Measurements from ENCODE around the gene PMVK.
"Not testable (repeated sequence)": the region's sequence is repeated elsewhere in the genome, so short reads cannot be mapped to it uniquely, and the experiment has no call there.

PMVK gene

GRCh38 chr1:154936555-154937084 lies at the start of gene PMVK:
PMVK (minus strand) TSS chr1:154936719; CDS start chr1:154936685, 34 bp downstream.
- peak; percentile 82 to 91 (median 88) for DNase-seq

GRCh38 chr1:154983776-154984466 lies 47.4 kb upstream of the PMVK start:
- DNase-seq: no peak

DNA sequence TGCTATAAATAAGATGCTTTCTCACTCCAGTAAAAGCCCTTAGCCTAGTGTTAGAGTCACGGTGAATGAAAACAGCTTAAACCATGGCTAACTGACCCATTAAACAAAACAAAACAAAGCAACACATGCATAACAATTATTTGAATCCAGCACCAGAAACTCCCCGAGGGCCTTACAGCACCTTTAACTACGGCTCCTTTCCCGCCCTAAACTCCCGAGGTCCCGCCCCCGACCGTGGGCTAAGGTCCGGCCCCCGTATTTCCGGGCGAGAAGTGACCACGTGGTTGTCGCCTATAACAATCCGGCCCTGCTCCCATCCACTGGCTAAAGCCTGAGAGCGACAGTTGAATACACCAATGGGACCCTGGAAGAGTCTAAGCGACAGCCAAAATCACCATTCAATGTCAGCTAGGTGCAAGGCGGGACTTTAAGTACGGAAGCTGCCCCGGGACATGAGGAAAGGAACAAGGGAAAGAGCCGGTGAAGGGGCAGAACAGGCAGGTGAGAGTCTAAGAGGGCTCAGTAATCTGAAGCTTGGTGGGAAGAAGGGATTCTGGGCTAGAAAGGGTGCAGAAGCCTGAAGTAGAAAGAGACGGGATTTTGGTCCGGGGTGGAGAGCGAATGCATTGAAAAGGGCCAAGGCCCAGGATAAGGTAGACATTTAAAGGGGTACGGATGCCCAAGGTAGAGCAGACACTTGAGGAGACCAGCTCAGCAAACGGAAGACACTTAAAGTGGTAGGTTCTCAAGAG lies 46.6 kb upstream of the PMVK start, which contains the start of gene FLAD1:
TSS of gene FLAD1 (plus strand) at position 448 of the 752 bp plus-strand sequence. CDS start 351 bp downstream, outside the sequence.
- DNase-seq: peak; percentile 83 to 89 (median 85)

DNA sequence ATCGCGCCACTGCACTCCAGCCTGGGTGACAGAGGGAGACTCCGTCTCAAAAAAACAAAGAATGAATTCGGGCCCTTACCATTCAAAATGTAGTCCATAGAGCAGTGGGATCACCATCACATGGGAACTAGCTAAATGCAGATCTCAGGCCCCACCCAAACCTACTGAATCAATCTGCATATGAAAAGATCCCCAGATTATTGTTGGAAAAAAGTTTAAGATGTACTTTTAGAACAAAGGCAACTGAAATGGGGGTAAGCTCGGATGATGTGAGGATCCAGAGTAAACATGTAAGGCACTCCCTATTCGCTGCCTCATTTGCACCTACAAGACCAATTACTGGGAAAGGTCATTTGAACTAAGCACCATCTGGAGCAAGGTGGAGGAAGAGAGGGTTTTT lies 45.8 kb upstream of the PMVK start:
- DNase-seq: no peak

- no peak for DNase-seq
These were observed 41.8 kb upstream of the PMVK start for GRCh38 chr1:154978360-154978759.

GRCh38 chr1:154977762-154978161 lies 41.2 kb upstream of the PMVK start:
- DNase-seq: not testable (repeated sequence)

DNA sequence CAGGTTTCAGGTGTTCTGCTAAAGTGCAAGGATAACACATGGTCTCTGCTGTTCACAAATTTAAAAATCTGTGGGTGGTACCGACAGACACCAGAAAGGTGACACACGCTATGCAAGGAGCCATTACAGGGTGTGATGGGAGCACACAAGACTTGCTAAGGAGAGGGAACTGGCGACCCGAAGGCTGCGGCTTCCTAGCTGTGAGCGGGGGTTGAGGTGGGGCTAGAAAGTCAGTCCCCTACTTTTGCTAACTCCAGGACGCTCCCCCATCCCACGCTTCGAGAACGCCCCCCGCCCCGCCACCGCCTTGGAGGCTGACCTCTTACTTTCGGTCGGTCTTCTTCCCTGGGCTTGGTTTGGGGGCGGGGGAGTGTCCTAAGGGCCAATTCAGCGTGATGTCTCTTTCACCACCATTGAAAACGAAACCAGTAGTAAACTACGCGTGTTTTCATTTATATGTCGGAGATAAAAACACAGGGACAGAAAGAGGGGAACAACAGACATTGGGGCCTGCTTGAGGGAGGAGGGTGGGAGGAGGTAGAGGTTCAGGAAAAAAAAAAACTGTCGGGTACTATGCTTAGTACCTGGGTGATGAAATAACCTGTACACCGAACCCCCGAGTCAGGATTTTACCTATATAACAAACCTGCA lies 39.0 kb upstream of the PMVK start:
- DNase-seq: peak in 3 of 4 experiments; percentile 16 to 47 (median 20)

DNA sequence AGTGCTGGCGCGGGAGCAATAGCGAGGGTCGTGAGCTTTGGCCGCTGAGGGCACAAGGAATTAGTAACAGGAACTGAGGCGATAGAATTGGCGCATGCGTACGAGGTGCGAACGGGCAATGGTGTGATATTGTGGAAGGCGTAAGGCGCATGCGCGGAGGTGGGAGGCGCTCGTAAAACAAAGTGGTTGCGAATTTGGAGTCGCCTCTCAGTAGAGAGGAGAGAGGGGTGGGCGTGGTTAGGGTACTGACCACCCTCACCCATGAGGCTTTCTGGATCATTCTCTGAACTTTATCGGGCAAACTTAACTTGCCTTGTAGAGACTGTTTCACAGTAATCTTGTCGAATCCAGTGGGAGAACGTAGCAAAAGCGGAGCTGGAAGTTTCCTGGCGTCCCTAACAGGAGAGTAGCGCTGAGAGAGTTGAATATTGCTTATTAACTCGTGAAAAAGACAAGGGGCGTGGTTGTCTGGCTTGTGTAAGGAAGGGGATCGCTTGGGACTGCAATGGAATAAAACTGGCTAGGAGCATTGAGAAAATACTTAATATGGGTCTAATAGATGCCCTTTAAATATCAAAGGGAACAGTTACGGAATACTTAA lies 38.4 kb upstream of the PMVK start:
- DNase-seq: peak; percentile 73 to 90 (median 86)

- peak; percentile 74 to 88 (median 84) for DNase-seq
These were observed 37.7 kb upstream of the PMVK start, which contains the start of gene CKS1B for GRCh38 chr1:154974102-154974807. CKS1B (plus strand) TSS chr1:154974681; CDS start chr1:154974746, 65 bp downstream.

DNA sequence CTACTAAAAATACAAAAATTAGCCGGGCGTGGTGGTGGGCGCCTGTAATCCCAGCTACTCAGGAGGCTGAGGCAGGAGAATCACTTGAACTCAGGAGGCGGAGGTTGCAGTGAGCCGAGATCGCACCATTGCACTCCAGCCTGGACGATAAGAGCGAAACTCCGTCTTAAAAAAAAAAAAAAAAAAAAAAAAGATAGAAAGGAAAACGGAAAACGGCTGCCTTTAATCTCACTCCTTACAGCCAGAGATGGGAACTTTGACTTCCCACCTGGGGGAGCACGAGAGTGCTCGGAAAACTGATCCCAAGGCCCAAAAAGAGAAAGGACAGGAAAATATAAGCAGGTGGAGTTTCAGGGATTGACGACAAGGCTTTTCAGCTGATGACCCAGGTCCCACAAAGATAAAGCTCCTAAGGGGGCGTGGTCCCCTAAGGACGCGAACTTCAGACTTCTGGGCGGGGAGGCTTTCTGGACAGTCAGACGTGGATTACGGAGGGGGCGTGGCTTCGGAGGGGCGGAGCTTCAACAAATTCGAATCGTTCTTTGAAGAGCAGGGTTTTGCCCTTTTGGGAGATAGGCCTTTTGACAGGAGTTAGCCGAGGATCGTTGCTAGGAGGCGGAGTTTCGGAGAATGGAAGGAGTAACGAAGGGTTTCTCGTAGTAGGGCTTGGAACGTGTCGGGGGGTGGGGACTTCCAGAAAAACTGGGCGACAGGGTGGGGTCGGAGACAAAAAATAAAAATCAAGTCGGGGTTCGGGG lies 37.0 kb upstream of the PMVK start:
- DNase-seq: peak; percentile 69 to 87 (median 75)

- no peak for DNase-seq
These were observed 36.2 kb upstream of the PMVK start for GRCh38 chr1:154972517-154973343.

GRCh38 chr1:154972213-154972516 lies 35.6 kb upstream of the PMVK start:
- no peak for DNase-seq

DNA sequence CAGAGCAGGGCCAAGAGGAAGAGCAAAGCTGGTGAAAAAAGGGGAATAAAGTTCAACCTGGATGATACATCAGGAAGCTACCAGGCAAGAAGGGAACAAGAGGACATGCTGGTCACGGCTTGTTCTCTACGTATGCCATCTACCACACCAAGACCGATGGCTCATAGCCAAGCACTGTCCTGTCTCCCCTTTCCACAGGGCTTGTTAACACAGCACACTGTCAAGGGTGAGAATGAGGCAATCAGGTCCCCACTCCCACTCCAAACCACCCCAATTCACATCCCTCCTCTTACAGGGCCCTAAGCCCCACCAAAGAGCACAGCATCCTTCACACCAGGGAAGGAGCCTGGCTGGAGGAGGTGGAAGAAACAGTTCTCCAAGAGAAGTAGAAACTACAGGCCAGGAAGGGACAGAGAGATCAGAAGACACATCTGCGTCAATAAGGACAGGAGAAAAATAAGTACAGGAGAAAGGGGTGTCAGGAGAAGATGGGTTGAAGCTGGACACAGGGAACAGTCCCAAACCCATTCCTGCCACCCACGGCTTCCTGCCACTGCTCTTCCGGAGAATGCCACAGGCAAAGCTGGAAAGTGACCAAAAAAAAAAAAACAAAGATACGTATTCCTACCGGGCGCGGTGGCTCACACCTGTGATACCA lies 35.0 kb upstream of the PMVK start:
- no peak for DNase-seq

GRCh38 chr1:154970631-154971340 lies 34.3 kb upstream of the PMVK start, which contains the start of gene SHC1:
SHC1 (minus strand) TSS chr1:154970747; CDS start chr1:154970526, 221 bp downstream.
- no peak for DNase-seq

DNA sequence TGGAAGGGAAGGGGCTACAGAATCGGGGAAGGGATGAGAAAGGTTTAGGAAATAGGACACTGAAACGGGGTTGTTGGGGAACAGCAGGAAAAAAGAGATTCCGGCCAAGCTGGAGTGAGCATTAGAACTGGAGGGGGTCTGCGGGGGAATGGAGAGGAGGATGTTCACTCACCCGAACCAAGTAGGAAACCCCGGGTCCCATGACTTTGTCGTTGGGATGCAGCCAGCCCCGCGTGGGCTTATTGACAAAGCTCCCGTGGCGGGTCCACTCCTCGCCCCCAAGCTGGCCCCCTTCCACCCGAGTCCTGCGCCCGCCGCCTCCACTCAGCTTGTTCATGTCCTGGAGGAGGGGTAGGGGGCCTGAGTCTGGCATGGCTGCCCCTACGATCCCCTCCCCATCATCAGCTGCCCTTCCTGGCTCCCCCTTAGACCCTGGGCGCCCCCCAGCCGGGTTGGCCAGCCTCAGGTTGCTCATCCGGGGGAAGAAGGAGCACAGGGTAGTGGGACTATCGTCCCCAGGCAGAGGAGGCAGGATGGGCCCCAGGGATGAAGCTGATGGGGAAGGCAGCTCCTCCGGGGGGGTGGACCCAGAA lies 33.4 kb upstream of the PMVK start:
- no peak for DNase-seq

DNA sequence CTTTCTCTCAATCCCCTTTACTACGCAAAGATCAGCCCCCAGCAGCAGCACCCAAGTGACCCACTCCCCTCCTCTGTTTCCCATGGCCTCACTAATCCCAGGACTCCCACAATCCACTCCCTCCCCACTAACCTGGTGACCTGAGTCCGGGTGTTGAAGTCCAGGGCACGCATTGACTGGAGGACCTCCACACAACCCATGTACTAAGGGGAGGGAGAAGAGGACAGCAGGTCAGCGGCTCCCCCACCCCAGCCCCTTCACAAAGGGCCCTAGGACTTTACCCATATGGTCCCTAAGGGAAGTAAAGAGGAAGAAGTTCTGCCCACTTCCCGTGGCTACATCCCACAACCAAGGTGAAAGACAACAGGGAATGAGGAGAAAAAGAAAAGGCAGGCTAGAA lies 32.7 kb upstream of the PMVK start:
- DNase-seq: no peak

- no peak for DNase-seq
These were observed 32.2 kb upstream of the PMVK start for GRCh38 chr1:154968731-154969130.

DNA sequence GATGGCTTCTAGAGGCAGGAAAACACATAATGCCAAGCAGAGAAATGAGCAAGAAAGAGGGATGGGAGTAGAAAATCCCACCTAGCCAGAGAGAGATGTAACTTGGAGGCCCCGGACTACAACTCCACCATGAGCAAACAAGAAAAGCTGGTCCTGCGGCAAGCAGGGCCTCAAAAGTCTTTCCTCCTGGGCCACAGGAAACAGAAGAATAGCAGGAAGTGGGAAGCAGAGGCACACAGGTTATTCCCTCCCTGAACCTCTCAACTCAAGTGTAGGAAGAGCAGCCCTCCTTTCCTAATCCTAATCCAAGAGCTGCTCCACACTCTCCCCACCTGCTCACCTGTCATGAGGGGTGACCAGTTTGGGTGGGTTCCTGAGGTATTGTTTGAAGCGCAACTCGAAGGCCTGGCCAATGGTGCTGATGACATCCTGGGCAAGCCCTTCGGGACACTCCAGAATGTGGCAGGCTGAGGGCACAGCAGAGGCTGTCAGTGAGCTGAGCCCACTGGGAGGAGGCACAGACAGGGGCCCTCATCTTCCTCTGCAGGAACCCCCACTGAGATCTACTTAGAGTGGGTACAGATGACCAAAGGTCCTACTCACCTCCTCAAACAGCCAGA lies 30.9 kb upstream of the PMVK start:
- no peak for DNase-seq

Measured in activated CD4-positive, CD25-positive, alpha-beta regulatory T cell (primary cell).